Activated CD4-positive, alpha-beta T cell treated with anti-CD3 and anti-CD28 coated beads, Interleukin-2, amount 50 U/mL, for 16 hours (primary cell): Measurements from ENCODE around the gene GADD45A.
"Not testable (repeated sequence)": the region's sequence is repeated elsewhere in the genome, so short reads cannot be mapped to it uniquely, and the experiment has no call there.

Experiments
- DNase-seq: peaks from one replicate; pipeline ENCODE4 v3.0.0-alpha.2; 2020

Gene GADD45A

GRCh38 chr1:67722292-67722944 is 37.4 kb downstream of the GADD45A start:
- DNase-seq: no peak

GRCh38 chr1:67723126-67723525 is 38.1 kb downstream of the GADD45A start:
- DNase-seq: no peak

GRCh38 chr1:67723620-67724019 is 38.6 kb downstream of the GADD45A start:
- DNase-seq: peak; percentile 49

- no peak for DNase-seq
Observed at GRCh38 chr1:67724928-67725560, 40.0 kb downstream of the GADD45A start.

GRCh38 chr1:67726224-67726623 is 41.2 kb downstream of the GADD45A start:
- DNase-seq: peak; percentile 9

- DNase-seq: peak; percentile 20
Observed at GRCh38 chr1:67729872-67730271, 44.9 kb downstream of the GADD45A start.

GRCh38 chr1:67730312-67730711 is 45.3 kb downstream of the GADD45A start:
- not testable (repeated sequence) for DNase-seq

- no peak for DNase-seq
Observed at GRCh38 chr1:67731322-67731721, 46.3 kb downstream of the GADD45A start.

GRCh38 chr1:67732750-67733151 is 47.8 kb downstream of the GADD45A start:
- peak; percentile 7 for DNase-seq

- DNase-seq: no peak
Observed at GRCh38 chr1:67733681-67734322, 48.8 kb downstream of the GADD45A start.

- no peak for DNase-seq
Observed at GRCh38 chr1:67734323-67734690, 49.3 kb downstream of the GADD45A start.

- DNase-seq: no peak
Observed at GRCh38 chr1:67735206-67735605, 50.2 kb downstream of the GADD45A start.

- DNase-seq: peak; percentile 40
Observed at GRCh38 chr1:67735806-67736627, 51.0 kb downstream of the GADD45A start.

GRCh38 chr1:67736750-67737149 is 51.7 kb downstream of the GADD45A start:
- no peak for DNase-seq

GRCh38 chr1:67737875-67738274 is 52.9 kb downstream of the GADD45A start:
- DNase-seq: no peak
